ENCODE data around the gene NDUFB1.

DNA sequence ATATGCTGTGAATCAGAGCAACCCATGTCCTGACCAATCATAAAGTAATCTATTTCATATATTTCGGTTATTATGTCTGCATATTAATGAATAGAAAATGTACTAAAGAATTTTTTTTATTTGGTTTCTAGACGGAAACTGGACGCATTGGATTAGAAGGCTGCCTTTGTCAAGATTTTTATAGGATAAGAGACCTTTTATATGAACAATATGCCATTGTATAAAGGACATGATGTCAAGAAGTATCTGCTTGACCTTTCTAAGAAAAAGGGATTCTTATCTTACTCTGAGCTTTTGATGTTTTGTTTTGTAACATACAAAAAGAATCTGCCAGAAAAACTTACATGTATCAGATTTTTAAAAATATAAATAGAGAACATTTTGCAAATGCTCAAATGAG lies 40.0 kb upstream of the NDUFB1 start:
- TF ChIP-seq, protein P1, sequence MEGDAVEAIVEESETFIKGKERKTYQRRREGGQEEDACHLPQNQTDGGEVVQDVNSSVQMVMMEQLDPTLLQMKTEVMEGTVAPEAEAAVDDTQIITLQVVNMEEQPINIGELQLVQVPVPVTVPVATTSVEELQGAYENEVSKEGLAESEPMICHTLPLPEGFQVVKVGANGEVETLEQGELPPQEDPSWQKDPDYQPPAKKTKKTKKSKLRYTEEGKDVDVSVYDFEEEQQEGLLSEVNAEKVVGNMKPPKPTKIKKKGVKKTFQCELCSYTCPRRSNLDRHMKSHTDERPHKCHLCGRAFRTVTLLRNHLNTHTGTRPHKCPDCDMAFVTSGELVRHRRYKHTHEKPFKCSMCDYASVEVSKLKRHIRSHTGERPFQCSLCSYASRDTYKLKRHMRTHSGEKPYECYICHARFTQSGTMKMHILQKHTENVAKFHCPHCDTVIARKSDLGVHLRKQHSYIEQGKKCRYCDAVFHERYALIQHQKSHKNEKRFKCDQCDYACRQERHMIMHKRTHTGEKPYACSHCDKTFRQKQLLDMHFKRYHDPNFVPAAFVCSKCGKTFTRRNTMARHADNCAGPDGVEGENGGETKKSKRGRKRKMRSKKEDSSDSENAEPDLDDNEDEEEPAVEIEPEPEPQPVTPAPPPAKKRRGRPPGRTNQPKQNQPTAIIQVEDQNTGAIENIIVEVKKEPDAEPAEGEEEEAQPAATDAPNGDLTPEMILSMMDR (conservative IDR thresholded peaks at IDR 0.05), result no peak
- TF ChIP-seq EZH2 (IDR thresholded peaks at IDR 0.05; ENCODE audit: low read depth), result no peak
